Loucy (cell line): ENCODE data around the gene MMP24.

ENCODE experiments used
- H2AFZ ChIP-seq: fragments of 200-600 bp; sonication (generic); 2 replicates; pipeline ENCODE4 v1.6.0; 2016; ENCODE audit warnings: antibody characterized with exemption, mild to moderate bottlenecking, low read length, moderate library complexity
- H3F3A ChIP-seq: fragments of 200-600 bp; 2 replicates; pipeline ENCODE4 v1.6.0; 2016; ENCODE audit warnings: antibody characterized with exemption, low read depth, mild to moderate bottlenecking
- H3K27me3 ChIP-seq: fragments of 200-600 bp; sonication (generic); 2 replicates; pipeline ENCODE4 v1.6.1; 2014; ENCODE audit warnings: low read length, mild to moderate bottlenecking; ENCODE audit not compliant: insufficient read depth, poor library complexity, severe bottlenecking
- H3K36me3 ChIP-seq: fragments of 200-600 bp; sonication (generic); 2 replicates; pipeline ENCODE4 v1.6.1; 2016; ENCODE audit warnings: low read length; ENCODE audit not compliant: insufficient read depth
- H3K4me1 ChIP-seq: fragments of 200-600 bp; sonication (generic); 2 replicates; pipeline ENCODE4 v1.5.1; 2014; ENCODE audit warnings: low read length, mild to moderate bottlenecking; ENCODE audit not compliant: insufficient read depth, poor library complexity, severe bottlenecking
- H3K4me2 ChIP-seq: fragments of 200-600 bp; sonication (generic); 2 replicates; pipeline ENCODE4 v1.6.0; 2014; ENCODE audit warnings: antibody characterized with exemption, low read length, low read depth, mild to moderate bottlenecking; ENCODE audit not compliant: poor library complexity, severe bottlenecking
- H3K4me3 ChIP-seq: fragments of 200-600 bp; sonication (generic); 2 replicates; pipeline ENCODE4 v1.5.1; 2014; ENCODE audit warnings: low read length, mild to moderate bottlenecking, mixed read lengths; ENCODE audit not compliant: poor library complexity, severe bottlenecking
- H3K79me2 ChIP-seq: fragments of 200-600 bp; sonication (generic); 2 replicates; pipeline ENCODE4 v1.6.1; 2014; ENCODE audit warnings: low read length; ENCODE audit not compliant: insufficient read depth
- H3K9ac ChIP-seq: fragments of 200-600 bp; sonication (generic); 2 replicates; pipeline ENCODE4 v1.6.0; 2014; ENCODE audit warnings: mild to moderate bottlenecking, low read depth, low read length, moderate library complexity; ENCODE audit not compliant: poor library complexity, severe bottlenecking
- H3K9me2 ChIP-seq: fragments of 200-600 bp; sonication (generic); replicated peaks from 2 replicates; pipeline ENCODE4 v1.6.1; 2016; ENCODE audit warnings: low read depth, low read length, mixed read lengths
- H3K9me3 ChIP-seq: fragments of 200-600 bp; sonication (generic); 2 replicates; pipeline ENCODE4 v1.6.1; 2014; ENCODE audit warnings: mild to moderate bottlenecking, antibody characterized with exemption, low read length, low read depth; ENCODE audit not compliant: insufficient read depth
- H4K20me1 ChIP-seq: fragments of 200-600 bp; sonication (generic); 2 replicates; pipeline ENCODE4 v1.6.0; 2014; ENCODE audit warnings: antibody characterized with exemption, low read length, mild to moderate bottlenecking; ENCODE audit not compliant: insufficient read depth, poor library complexity, severe bottlenecking
- EZH2phosphoT487 ChIP-seq: fragments of 200-600 bp; IDR thresholded peaks from 2 replicates; pipeline ENCODE4 v1.6.1; 2018; ENCODE audit warnings: antibody characterized with exemption, mild to moderate bottlenecking, moderate library complexity, borderline replicate concordance
- TF ChIP-seq, protein P1 (sequence below): fragments of 200-600 bp; sonication (generic); conservative IDR thresholded peaks from 2 replicates; pipeline ENCODE4 v1.5.1; 2014; ENCODE audit warnings: mild to moderate bottlenecking, antibody characterized with exemption, low read length

MMP24 gene

GRCh38 chr20:35238735-35239134 lies 12.2 kb downstream of the MMP24 start:
- Histone ChIP-seq H3K79me2 (no peaks in the 10 kb centered on the region), H3K36me3 (no peaks in the 10 kb centered on the region), H3K4me3 (no peak overlapping the region), H3K9me3 (no peaks in the 10 kb centered on the region), H4K20me1 (no peaks in the 10 kb centered on the region), H3K4me2 (no peak overlapping the region), H3K4me1 (no peaks in the 10 kb centered on the region), H3K9ac (no peak overlapping the region), H3K27me3 (no peaks in the 10 kb centered on the region), H3K9me2 (no peaks in the 10 kb centered on the region), H2AFZ (no peak overlapping the region), H3F3A (no peaks in the 10 kb centered on the region)
- no peak for TF ChIP-seq EZH2phosphoT487
- TF ChIP-seq, protein P1, sequence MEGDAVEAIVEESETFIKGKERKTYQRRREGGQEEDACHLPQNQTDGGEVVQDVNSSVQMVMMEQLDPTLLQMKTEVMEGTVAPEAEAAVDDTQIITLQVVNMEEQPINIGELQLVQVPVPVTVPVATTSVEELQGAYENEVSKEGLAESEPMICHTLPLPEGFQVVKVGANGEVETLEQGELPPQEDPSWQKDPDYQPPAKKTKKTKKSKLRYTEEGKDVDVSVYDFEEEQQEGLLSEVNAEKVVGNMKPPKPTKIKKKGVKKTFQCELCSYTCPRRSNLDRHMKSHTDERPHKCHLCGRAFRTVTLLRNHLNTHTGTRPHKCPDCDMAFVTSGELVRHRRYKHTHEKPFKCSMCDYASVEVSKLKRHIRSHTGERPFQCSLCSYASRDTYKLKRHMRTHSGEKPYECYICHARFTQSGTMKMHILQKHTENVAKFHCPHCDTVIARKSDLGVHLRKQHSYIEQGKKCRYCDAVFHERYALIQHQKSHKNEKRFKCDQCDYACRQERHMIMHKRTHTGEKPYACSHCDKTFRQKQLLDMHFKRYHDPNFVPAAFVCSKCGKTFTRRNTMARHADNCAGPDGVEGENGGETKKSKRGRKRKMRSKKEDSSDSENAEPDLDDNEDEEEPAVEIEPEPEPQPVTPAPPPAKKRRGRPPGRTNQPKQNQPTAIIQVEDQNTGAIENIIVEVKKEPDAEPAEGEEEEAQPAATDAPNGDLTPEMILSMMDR: no peak

- no peaks in the 10 kb centered on the region for H4K20me1 ChIP-seq
- H3K4me3 ChIP-seq: no peak overlapping the region
- TF ChIP-seq EZH2phosphoT487: no peak
- TF ChIP-seq, protein P1: no peak
- no peaks in the 10 kb centered on the region for H3K9me2 ChIP-seq
- no peaks in the 10 kb centered on the region for H3K36me3 ChIP-seq
- H2AFZ ChIP-seq: no peak overlapping the region
- H3K9ac ChIP-seq: no peak overlapping the region
- no peaks in the 10 kb centered on the region for H3K9me3 ChIP-seq
- H3K27me3 ChIP-seq: no peaks in the 10 kb centered on the region
- no peaks in the 10 kb centered on the region for H3K4me1 ChIP-seq
- H3K4me2 ChIP-seq: no peak overlapping the region
- H3K79me2 ChIP-seq: no peaks in the 10 kb centered on the region
- H3F3A ChIP-seq: no peaks in the 10 kb centered on the region
These were observed 13.8 kb downstream of the MMP24 start for GRCh38 chr20:35240083-35240810.

DNA sequence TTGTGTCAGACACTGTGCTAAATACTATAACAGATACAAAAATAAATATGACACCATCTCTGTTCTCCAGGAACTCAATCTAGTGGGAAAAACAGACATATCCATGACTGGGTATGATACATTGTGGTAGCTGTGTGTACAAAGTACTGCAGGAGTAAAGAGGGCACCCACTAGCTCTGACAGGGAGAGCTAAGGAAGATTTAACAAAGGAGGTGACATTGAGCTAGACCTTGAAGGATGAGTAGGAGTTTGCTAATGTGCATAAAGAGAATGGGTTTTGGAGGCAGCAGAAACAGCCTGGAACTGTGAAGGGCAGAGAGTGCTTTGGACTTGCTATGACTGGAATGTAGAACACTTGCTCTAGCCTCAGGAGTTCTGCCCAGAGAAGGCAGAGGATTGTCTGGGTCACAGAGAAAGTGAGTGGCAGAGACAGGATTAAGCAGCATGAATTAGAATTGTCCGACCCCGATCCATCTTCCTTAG lies 14.4 kb downstream of the MMP24 start:
- Histone ChIP-seq H3K9me3 (no peaks in the 10 kb centered on the region), H3K36me3 (no peaks in the 10 kb centered on the region), H3K9me2 (no peaks in the 10 kb centered on the region), H3K4me3 (no peak overlapping the region), H3F3A (no peaks in the 10 kb centered on the region), H4K20me1 (no peaks in the 10 kb centered on the region), H3K79me2 (no peaks in the 10 kb centered on the region), H3K4me2 (no peak overlapping the region), H3K27me3 (no peaks in the 10 kb centered on the region), H3K4me1 (no peaks in the 10 kb centered on the region), H3K9ac (no peak overlapping the region), H2AFZ (no peak overlapping the region)
- no peak for TF ChIP-seq EZH2phosphoT487
- TF ChIP-seq, protein P1: no peak
